GM12878 (cell line): ENCODE results near the gene FERMT1. TPM values are rescaled to one million over a fixed set of nuclear protein-coding genes. Genes with fewer than 3 reads are reported as not detected.

Experiments
- ATAC-seq: fragments of 200-7000 bp; cut with Tn5 transposase; 3 replicates; pipeline ENCODE4 v1.9.1; 2020; ENCODE audit warnings: mild to moderate bottlenecking, moderate library complexity
- BruUV-seq: library from RNA; stranded (reverse); fragments of 400-500 nt; replicated peaks from 2 replicates; lab custom pipeline; 2021; lab: Mats Ljungman, UMichigan
- CTCF ChIA-PET: fragments of 300-600 bp; sonication (Branson Sonifier 250); formaldehyde crosslinking; extraction: SDS; loops from one replicate; lab custom pipeline; 2021; ENCODE audit warnings: inconsistent platforms; lab: Yijun Ruan, JAX
- POLR2A ChIA-PET: fragments of 350-600 bp; formaldehyde crosslinking; extraction: SDS; loops from one replicate; lab custom pipeline; 2021; ENCODE audit warnings: inconsistent platforms; lab: Charles Lee
- RAD21 ChIA-PET: fragments of 300-600 bp; sonication (Branson Sonifier 250); formaldehyde crosslinking; loops from one replicate; lab custom pipeline; 2023; ENCODE audit warnings: antibody characterized with exemption; ENCODE audit not compliant: unreplicated experiment; lab: Charles Lee
- SMC1A ChIA-PET: fragments of 300-600 bp; sonication (Branson Sonifier 250); formaldehyde crosslinking; loops from one replicate; lab custom pipeline; 2023; ENCODE audit not compliant: unreplicated experiment, uncharacterized antibody; lab: Charles Lee
- DNase-seq: peaks from one replicate; pipeline ENCODE4 v3.0.0-alpha.2; 2011; ENCODE audit warnings: low read depth, low spot score
- FAIRE-seq: peaks from 3 replicates; lab custom pipeline; 2011; peaks lifted over from hg19 to GRCh38; lab: Jason Lieb, UNC
- H2AFZ ChIP-seq: 2 replicates; pipeline ENCODE4 v1.6.0; 2011; ENCODE audit warnings: low read depth, low read length, control low read depth; ENCODE audit not compliant: control insufficient read depth
- H3K27ac ChIP-seq: 2 replicates; pipeline ENCODE4 v1.5.1; 2011; ENCODE audit warnings: control low read depth; ENCODE audit not compliant: control insufficient read depth, insufficient read depth
- H3K27me3 ChIP-seq, 2 experiments: replicated peaks in 1 of 2; 2 replicates each; pipeline versions ENCODE4 v1.6.0 to v1.6.1; 2011; ENCODE audit warnings: low read length in 1 of 2; ENCODE audit not compliant: control insufficient read depth in 2 of 2, insufficient read depth in 2 of 2
- H3K36me3 ChIP-seq, 2 experiments: 2 replicates each; pipeline ENCODE4 v1.5.1; 2011; ENCODE audit warnings: low read length in 1 of 2; ENCODE audit not compliant: control insufficient read depth in 2 of 2, insufficient read depth in 2 of 2
- H3K4me1 ChIP-seq: 2 replicates; pipeline ENCODE4 v1.6.1; 2011; ENCODE audit warnings: mild to moderate bottlenecking, low read length, moderate library complexity, mixed read lengths; ENCODE audit not compliant: control insufficient read depth, insufficient read depth
- H3K4me2 ChIP-seq: 2 replicates; pipeline ENCODE4 v1.6.0; 2011; ENCODE audit warnings: control low read depth; ENCODE audit not compliant: control insufficient read depth, insufficient read depth
- H3K4me3 ChIP-seq: fragments of 200-600 bp; sonication (generic); 2 replicates; pipeline ENCODE4 v1.5.1; 2016
- H3K79me2 ChIP-seq: 2 replicates; pipeline ENCODE4 v1.6.0; 2011; ENCODE audit warnings: low read length; ENCODE audit not compliant: control insufficient read depth, insufficient read depth
- H3K9ac ChIP-seq: 2 replicates; pipeline ENCODE4 v1.8.0; 2011; ENCODE audit warnings: low read length, control low read depth, mixed read lengths; ENCODE audit not compliant: control insufficient read depth, insufficient read depth
- H3K9me3 ChIP-seq: replicated peaks from 3 replicates; pipeline ENCODE4 v1.5.1; 2011; ENCODE audit warnings: mild to moderate bottlenecking, low read length; ENCODE audit not compliant: control insufficient read depth, insufficient read depth
- H4K20me1 ChIP-seq: 2 replicates; pipeline ENCODE4 v1.6.0; 2011; ENCODE audit not compliant: control insufficient read depth, insufficient read depth
- CUX1 ChIP-seq: IDR thresholded peaks from 2 replicates; pipeline ENCODE4 v1.6.1; 2012; ENCODE audit warnings: improper control_type of control experiment, low read depth, low read length; ENCODE audit not compliant: insufficient replicate concordance
- KDM1A ChIP-seq: fragments of 200-600 bp; sonication (generic); IDR thresholded peaks from 2 replicates; pipeline ENCODE4 v1.6.1; 2016; ENCODE audit warnings: borderline replicate concordance
- MTA3 ChIP-seq: IDR thresholded peaks from 2 replicates; pipeline ENCODE4 v1.6.1; 2012; ENCODE audit warnings: low read length, inconsistent platforms, borderline replicate concordance
- NBN ChIP-seq: fragments of 450-650 bp; IDR thresholded peaks from 2 replicates; pipeline ENCODE4 v1.6.1; 2016
- NFXL1 ChIP-seq: fragments of 450-650 bp; IDR thresholded peaks from 2 replicates; pipeline ENCODE4 v1.6.1; 2017; ENCODE audit warnings: antibody characterized with exemption, mild to moderate bottlenecking, borderline replicate concordance
- SIX5 ChIP-seq: IDR thresholded peaks from 2 replicates; pipeline ENCODE4 v1.6.1; 2011; ENCODE audit warnings: mild to moderate bottlenecking, low read depth, low read length, moderate library complexity; ENCODE audit not compliant: severe bottlenecking
- SREBF1 ChIP-seq: IDR thresholded peaks from 2 replicates; pipeline ENCODE4 v1.6.1; 2012; ENCODE audit warnings: mild to moderate bottlenecking, low read length
- ZNF217 ChIP-seq: fragments of 450-650 bp; IDR thresholded peaks from 2 replicates; pipeline ENCODE4 v1.6.1; 2017; ENCODE audit warnings: antibody characterized with exemption, mild to moderate bottlenecking
- WGBS: methylation state at CpG from one replicate; pipeline ENCODE4 v1.1.6; 2016; ENCODE audit warnings: low lambda C conversion rate; ENCODE audit not compliant: insufficient replicate concordance, insufficient coverage; ENCODE audit errors: missing lambda C conversion rate; 5-methylcytosine and 5-hydroxymethylcytosine counted together
- in situ Hi-C: fragments of 300-500 bp; cut with MboI; formaldehyde crosslinking; loops from 9 replicates; pipeline ENCODE4 v1.14.3; 2018; ENCODE audit warnings: mixed read lengths
- intact Hi-C: fragments of 100-400 bp; cut with micrococcal nuclease; formaldehyde crosslinking; loops from one replicate; pipeline ENCODE4 v1.14.2; 2022; ENCODE audit not compliant: unreplicated experiment
- polyA plus RNA-seq, 11 experiments: library from polyadenylated mRNA; depleted of rRNA in 4 of 11; unstranded in 6 of 11; stranded (reverse) in 5 of 11; fragments of >200 nt; fragmentation: Nextera tagmentation in 4 of 11; fragmentation: Illumina TruSeq in 1 of 11; extraction: Ambion mirVana in 4 of 11; extraction: Trizol in 1 of 11; gene quantifications; 1 replicate in 1 of 11; 2 replicates in 10 of 11; pipeline versions ENCODE4 v1.2.1 to v1.2.3, GENCODE V29; 2011 to 2016; ENCODE audit warnings: inconsistent platforms in 2 of 11, missing spikeins in 2 of 11, low read depth in 1 of 11
- total RNA-seq, 4 experiments: library from RNA; depleted of rRNA in 3 of 4; stranded (reverse); fragments of >200 nt in 3 of 4; fragmentation: Illumina TruSeq in 1 of 4; extraction: Trizol in 1 of 4; gene quantifications; 2 replicates each; pipeline versions ENCODE4 v1.2.1 to v1.2.3, GENCODE V29; 2013 to 2021
- TF ChIP-seq, protein P1 (sequence below): IDR thresholded peaks from 2 replicates; pipeline ENCODE4 v1.6.1; 2011; ENCODE audit warnings: mild to moderate bottlenecking, low read depth, low read length, moderate library complexity; ENCODE audit not compliant: insufficient replicate concordance

The FERMT1 gene
- total and polyA plus RNA-seq, 10 of the 15 experiments (the other 5 are each of a cell fraction or from before 2014, with no cell fraction given) = 0.04 to 3.1 (median 0.45) TPM

DNA sequence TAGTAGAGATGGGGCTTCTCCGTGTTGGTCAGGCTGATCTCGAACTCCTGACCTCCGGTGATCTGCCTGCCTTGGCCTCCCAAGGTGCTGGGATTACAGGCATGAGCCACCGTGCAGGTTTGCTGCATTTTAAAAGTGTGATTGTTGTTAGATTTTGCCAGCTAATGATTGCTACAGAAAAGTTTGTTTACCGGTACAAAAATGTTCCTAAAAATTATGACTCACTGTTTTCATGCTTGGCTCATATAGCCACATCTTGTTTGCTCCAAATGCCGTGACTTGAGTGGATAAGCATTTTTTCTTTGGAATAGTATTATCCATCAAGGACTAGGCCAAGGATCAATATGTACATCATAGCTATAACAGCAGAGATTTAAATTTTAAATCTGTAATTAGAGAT, 93.3 kb downstream of the FERMT1 start:
- 100% methylated on average over 6 of the region's 6 CpGs for WGBS

GRCh38 chr20:6028818-6029217, 94.0 kb downstream of the FERMT1 start:
- RAD21 ChIA-PET = no interaction called here
- DNase-seq (no peak), FAIRE-seq (no peak), ATAC-seq (no peak)
- CTCF ChIA-PET = no interaction called here
- in situ Hi-C loops (no loop called here), intact Hi-C loops (no loop called here)
- Histone ChIP-seq H3K36me3 (peaks cover 4 to 6% of the 10 kb centered on the region in 2 experiments; a peak in 3 of 4 replicates), H3K4me3 (no peak overlapping the region), H2AFZ (no peak overlapping the region), H3K4me1 (no peaks in the 10 kb centered on the region), H3K79me2 (no peaks in the 10 kb centered on the region), H3K27me3 (no peaks in the 10 kb centered on the region), H3K4me2 (no peak overlapping the region), H3K9me3 (peaks cover 8% of the 10 kb centered on the region), H4K20me1 (no peaks in the 10 kb centered on the region), H3K9ac (no peak overlapping the region), H3K27ac (no peak overlapping the region)
- SMC1A ChIA-PET = interaction anchor here (1.0 kb wide), 1 partner anchor 61 kb away, joined by 3 read pairs; no protein-coding TSS in a partner anchor
- POLR2A ChIA-PET = interaction anchor here (0.7 kb wide), 1 partner anchor 32 kb away, joined by 3 read pairs; no protein-coding TSS in a partner anchor
- no TSS peak for BruUV-seq
- TF ChIP-seq CUX1 (no peak), ZNF217 (no peak), MTA3 (no peak)

More for the DNA sequence above, 93.3 kb downstream of the FERMT1 start:
- no peak for ATAC-seq
- RAD21 ChIA-PET = no interaction called here
- no peak for TF ChIP-seq NFXL1
- no peak for TF ChIP-seq SIX5
- TF ChIP-seq SREBF1 = no peak
- TF ChIP-seq, protein P1, sequence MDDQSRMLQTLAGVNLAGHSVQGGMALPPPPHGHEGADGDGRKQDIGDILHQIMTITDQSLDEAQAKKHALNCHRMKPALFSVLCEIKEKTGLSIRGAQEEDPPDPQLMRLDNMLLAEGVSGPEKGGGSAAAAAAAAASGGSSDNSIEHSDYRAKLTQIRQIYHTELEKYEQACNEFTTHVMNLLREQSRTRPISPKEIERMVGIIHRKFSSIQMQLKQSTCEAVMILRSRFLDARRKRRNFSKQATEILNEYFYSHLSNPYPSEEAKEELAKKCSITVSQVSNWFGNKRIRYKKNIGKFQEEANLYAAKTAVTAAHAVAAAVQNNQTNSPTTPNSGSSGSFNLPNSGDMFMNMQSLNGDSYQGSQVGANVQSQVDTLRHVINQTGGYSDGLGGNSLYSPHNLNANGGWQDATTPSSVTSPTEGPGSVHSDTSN = no peak
- no peak for TF ChIP-seq NBN
- no peak for TF ChIP-seq KDM1A
- no peaks in the 10 kb centered on the region for H3K27me3 ChIP-seq
- CTCF ChIA-PET = no interaction called here
- intact Hi-C loops = no loop called here
- H3K4me1 ChIP-seq = no peaks in the 10 kb centered on the region
- peaks cover 6% of the 10 kb centered on the region for H3K9me3 ChIP-seq
- no peak for FAIRE-seq
- H3K36me3 ChIP-seq = peaks cover 5 to 10% of the 10 kb centered on the region in 2 experiments; a peak in 3 of 4 replicates
- BruUV-seq = no TSS peak
- no peak overlapping the region for H2AFZ ChIP-seq
- SMC1A ChIA-PET = interaction anchor here (1.0 kb wide), 1 partner anchor 61 kb away, joined by 3 read pairs; no protein-coding TSS in a partner anchor
- H3K4me2 ChIP-seq = no peak overlapping the region
- no peaks in the 10 kb centered on the region for H3K79me2 ChIP-seq
- in situ Hi-C loops = no loop called here
- no peaks in the 10 kb centered on the region for H4K20me1 ChIP-seq
- no peak overlapping the region for H3K27ac ChIP-seq
- DNase-seq = no peak
- POLR2A ChIA-PET = no interaction called here
- H3K4me3 ChIP-seq = no peak overlapping the region
- H3K9ac ChIP-seq = no peak overlapping the region
